HUDEP-2 (cell line): ENCODE results near the gene HIBADH.

ENCODE experiments used
- DNase-seq, 76 experiments: peaks; one replicate each; lab custom pipeline; 2025; ENCODE audit not compliant: unreplicated experiment in 76 of 76; lab: John Stamatoyannopoulos, UW

The HIBADH gene

DNA sequence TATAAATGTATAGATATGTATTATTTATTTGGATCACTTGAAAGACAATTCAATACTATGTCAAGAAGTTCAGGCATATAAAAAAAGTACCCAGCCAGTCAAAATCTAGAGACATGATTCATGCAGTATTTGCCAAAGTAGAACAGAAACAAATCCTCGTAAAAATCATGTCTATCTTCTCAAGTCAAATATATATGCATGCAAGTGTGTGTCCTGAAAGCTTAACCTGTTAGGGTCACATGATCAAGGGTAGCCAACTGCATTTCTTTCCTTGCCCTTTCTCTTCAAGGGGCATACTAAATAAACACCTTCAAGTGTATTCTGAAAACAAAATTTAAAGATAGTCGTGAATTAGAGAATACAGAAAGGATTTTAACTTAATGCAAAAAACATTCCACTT is 107.0 kb downstream of the HIBADH start:
- DNase-seq: no peak

DNA sequence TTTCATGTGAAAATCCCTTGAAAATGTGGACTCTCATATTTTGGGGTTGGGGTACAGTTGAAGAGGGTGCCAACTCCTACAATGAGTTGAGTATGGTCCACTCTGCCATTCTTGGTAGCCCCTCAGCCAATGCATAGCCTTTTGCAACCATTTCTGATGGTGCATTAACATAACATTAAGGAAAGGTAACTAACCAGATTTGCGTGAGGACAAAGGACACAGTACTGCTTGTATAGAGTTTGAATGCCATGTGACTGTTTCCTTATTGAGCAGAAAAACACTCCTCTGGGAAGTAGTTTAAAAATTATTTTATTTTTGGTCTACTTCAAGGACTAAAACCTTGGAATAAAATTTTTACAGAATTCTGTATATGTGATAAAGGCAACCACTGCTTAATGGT is 107.9 kb downstream of the HIBADH start:
- no peak for DNase-seq

DNA sequence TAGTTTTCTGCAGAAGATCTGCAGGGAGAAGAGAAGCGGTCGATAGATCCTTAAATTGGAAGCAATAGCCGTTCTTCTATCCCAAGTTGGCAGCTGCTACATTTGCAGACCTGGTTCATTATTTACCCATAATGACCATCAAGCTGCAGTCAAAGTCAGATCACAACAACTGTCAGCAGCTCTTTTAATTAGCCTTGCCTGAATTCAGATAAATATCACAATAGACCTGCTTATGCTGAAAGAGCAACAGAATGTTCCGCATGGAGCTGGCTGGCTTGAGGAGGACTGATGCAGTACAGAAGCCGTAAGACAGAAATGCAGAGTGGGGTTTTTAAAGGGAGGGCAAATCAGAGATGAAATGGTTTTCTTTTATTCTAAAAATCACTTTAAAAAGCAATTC is 109.4 kb downstream of the HIBADH start:
- no peak for DNase-seq

DNA sequence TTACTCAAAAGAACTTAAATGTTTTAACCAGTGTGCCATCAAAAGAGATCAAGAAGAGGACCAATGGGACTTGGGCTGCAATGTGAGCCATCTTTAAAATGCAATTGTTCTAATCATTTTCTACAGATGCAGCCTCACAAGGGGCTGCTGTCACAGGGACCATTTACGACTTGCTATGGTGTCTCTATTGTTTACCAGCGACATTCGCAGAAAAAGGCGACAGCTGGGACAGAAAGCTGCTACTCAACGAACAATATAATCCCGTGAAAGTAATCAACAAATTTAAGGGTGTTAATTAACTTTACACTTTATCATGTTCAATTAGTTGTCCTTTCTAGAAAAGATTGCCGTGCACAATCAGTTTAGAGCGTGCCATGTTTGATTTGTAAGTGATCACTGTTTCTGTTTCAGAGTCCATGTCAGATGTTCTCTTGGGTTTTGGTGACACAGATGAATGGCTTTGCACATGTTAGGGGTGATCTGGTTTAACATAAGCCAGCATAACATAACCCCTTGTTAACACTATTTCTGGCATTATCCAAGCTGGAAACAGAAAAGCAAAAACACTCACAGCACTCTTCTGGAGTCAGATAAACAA is 110.8 kb downstream of the HIBADH start:
- no peak for DNase-seq

DNA sequence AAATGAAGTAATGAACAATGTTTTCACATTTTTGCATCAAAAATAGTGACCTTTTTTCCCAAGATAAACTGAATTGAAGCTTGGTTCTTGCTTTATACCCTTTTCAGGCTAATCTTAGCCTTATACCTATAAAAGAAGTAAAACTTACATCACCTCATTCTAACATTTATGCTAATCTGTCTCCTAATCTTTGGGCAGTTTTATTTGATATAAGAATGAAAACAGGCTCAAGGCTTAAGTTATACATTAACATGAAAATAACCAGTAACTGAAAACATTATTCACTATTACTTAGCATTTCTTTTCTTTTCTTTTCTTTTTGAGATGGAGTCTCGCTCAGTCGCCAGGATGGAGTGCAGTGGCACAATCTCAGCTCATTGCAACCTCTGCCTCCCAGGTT is 113.1 kb downstream of the HIBADH start:
- DNase-seq: no peak

DNA sequence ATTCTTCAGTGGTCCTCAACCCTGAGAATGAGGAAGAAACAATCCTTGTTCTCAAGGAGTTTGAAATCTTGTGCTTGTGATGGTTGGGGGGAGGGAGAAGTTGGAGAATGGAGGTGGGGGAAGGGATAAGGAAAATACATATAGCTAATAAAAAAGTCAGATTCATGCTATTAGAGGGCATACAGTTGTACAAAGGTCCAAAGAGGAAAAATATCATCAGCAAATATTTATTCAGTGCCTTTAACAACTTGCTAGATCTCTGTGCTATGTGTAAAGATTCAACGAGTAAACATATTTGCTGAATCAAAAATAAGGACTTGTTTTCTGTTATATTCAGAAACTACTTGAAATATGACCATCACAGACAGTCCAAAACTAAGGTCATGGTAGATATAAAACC is 114.4 kb downstream of the HIBADH start:
- DNase-seq: no peak

DNA sequence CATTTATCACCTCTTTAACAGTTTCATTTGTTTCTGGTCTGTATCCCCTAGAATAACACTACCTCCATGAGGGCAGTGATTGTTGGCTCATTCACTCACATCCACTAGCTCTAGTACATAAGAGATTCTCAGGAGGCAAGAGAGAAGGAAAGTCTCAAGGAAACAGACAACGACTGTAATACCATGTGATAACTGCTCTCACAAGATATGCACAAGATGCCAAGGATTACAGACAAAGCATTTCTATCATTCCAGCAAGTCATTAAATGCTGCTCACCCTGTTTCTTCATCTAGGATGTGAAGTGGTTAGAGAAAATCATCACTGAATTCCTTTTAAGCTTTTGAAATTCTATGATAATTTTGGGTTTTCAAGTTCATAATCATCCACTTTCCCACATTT is 115.3 kb downstream of the HIBADH start:
- DNase-seq: no peak

DNA sequence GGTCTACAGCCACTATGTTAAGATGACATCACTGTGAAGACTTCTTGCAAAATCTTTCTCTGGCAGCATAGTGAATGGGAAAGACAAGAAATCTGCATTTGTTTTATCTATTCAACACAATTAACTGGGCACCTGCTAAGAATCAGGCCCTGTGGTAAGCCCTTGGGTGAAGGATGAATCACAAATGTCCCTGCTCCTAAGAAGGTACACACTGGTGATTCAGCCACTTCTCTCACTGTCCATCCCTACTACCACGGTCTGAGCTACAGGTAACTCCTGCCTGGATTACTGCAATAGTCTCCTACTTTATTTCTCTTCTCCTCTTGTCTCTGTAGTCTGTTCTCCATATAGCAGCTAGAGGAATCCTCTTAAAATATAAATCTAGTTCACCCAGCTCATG is 116.1 kb downstream of the HIBADH start:
- no peak for DNase-seq

DNA sequence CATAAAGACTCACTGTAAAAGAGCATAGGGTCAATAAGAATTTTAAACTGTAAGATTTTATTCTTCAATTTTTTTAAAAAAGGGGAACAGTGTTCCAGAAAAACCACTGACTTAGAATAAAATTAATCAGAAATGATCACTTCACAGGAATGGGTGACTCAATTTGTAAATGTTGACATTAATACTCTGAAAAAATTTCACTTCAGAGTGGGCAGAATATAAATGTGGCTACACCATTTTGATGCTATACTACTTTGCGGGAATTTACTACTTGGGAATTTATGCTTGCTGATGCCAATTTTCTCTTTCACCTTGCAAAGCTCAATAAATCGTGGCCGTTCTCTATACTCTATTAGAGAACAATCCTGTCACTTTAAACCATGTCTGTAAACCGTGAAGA is 126.9 kb downstream of the HIBADH start:
- no peak for DNase-seq

DNA sequence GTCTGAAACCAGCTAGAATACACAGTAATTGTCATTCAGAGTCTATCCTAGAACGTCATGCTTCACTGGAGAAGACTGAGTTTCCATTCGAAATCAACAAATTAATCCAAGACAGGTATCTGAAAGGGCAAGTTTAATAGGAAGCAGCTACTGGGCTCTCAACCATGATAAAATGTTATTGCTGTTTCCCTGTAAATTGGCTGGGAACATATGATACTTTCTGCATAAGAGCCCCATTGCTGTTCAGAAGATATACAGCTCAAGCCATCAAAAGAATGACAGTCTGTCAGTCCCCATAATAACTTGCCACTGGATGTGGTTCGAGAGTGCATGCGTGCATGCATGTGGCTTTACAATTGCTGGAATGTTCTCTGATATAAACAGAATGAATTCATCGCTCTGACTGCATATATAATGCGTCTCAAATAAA is 129.0 kb downstream of the HIBADH start:
- no peak for DNase-seq

DNA sequence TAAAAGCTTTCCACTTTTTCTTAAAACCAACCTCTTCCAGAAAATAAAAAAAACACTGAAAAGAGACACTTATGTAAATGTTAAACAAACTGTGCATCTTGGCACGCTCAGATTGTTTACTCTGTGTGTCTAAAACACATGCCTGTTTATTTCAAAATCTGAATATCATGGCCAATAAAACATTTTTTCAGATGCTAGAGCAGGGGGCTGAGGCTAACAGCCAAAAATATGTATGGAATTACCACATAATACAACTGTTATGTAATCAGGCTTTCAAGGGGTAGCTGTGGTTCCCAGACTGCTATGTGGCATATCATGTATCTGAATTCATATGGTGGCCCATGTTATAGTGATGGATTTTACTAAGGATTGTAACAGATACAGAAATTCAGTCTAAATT is 130.4 kb downstream of the HIBADH start:
- DNase-seq: no peak

DNA sequence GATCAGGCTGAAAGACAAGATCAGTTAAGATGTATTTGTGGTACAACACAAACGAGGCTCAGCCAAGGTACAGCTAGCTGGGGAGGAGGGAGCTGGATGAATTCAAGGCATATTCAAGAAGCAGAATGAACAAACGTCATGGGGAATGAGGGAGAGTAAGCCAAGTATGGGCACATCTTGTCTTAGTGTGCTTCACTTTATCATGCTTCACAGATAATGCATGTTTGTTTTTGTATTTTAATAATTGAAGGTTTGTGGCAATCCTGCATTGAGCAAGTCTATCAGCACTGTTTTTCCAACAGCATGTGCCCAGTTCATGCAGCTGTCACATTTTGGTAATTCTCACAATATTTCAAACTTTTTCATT is 135.4 kb downstream of the HIBADH start:
- DNase-seq: no peak

DNA sequence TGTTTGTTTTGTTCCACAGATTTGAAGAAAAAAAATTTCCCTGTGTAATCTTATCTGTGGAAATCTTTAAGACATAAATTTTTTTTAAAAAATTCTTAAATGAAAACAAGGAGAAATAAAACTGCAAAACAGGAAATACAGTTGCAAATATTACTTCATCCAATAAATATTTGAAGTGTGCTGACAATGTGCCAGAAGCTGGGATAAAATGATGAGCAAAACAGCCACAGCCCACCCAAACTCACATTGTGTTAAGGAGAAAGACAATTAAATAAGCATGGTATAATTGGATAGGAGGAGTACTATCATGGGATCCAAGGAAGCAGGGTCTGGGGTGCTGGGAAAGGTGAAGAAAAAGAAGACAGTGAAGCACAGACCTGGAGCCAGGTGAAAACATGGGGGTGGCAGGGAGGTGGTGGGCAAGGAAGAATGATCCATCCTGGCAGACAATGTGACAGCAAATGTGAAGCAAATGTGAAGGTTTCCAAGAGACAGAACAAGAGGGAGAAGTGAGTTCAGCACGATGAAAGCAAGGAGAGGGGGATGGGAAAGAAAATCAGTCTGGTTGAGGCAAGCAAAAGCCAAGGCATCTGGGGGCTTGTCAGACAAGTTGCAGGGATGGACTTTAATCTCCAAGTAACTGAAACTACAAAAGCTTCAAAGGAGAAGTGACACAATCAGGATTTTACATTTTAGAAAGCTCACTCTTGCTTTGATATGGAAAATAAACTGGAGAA is 135.9 kb downstream of the HIBADH start:
- DNase-seq: no peak

DNA sequence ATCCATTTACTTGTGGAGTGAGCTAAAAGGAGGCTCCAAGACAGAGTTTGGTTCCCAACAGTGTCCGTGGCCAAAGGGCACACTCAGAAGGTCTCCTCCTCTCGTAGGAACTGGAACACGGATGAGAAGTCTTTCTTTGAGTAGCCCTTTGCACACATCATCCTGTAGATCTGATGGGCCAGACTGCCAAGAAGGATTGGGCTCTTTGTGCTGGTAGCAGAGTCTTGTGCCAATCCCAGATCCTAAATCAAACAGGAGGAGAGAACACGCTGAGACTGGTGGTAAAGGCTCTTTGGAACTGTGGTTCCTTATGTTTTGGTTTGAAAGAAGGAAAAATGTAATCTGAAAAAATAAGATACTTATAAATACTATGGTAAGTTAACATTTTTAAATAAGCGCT is 136.6 kb downstream of the HIBADH start:
- no peak for DNase-seq

DNA sequence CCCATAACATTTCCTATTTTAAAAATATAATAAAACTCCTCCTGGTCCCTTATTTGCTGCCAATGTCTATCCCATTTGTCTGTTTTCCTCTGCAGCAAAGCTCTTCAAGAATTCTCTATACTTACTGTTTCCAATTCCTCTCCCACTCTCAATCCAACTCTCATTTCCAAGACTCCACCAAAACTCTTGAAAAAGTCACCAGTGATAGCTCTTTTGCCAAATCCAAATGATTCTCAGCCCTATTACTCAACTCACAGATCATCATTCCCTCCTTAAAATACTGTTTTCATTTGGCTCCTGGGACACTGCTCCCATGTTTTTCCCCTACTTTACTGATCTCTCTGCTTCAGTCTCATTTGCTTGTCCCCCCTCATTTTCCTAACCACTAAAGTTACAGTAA is 139.4 kb downstream of the HIBADH start:
- no peak for DNase-seq

DNA sequence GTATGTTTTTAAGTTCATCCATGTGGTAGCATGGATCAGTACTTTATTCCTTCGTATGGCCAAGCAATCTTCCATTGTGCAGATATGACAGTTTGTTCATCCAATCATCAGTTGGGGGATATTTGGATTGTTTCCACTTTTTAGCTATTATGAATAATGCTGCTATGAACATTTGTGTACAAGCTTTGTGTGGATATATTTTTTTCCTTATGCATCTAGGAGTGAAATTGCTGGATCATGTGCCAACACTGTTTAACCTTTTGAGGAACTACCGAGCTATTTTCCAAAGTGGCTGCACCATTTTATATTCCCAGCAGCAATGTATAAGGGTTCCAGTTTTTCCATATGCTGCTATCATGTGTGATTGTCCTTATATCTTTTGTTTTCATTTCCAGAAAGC is 140.1 kb downstream of the HIBADH start:
- DNase-seq: no peak

DNA sequence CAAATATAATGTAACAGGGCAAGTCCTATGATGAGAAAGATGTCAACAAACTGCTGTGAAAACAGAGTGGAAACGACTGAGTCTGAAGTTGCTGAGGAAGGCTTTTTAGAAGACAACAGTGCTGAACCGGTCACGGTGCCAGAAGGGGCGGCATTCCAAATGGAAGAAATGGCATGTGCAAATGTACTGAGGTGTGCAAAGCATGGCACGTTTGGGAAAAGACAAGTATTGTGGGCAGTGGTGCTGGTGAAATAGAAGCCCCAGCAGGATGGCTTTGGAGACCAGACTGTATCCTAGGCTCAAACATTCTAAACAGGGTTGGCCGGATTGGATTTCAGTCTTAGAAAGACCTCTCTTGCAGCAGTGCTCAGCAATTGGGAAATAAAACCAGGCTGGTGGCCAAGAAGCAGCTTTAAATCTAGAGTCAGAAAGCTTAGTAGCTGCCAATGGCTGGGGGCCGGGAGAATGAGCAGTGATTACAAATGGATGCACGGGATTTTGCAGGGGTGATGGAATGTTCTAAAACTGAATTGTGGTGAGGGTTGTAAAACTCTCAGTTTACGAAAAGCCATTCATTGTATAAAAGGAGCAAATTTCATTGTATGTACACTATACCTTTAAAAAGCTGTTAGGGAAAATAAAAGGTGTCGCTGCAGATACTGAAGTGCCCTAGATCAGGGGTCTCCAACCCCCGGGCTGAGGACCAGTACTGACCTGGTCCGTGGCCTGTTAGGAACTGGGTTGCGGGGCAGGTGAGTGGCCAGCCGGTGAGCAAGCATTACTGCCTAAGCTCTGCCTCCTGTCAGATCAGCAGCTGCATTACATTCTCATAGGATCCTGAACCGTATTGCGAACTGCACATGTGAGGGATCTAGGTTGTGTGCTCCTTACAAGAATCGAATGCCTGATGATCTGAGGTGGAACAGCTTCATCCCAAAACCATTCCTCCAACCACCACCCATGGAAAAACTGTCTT is 141.6 kb downstream of the HIBADH start:
- DNase-seq: no peak

DNA sequence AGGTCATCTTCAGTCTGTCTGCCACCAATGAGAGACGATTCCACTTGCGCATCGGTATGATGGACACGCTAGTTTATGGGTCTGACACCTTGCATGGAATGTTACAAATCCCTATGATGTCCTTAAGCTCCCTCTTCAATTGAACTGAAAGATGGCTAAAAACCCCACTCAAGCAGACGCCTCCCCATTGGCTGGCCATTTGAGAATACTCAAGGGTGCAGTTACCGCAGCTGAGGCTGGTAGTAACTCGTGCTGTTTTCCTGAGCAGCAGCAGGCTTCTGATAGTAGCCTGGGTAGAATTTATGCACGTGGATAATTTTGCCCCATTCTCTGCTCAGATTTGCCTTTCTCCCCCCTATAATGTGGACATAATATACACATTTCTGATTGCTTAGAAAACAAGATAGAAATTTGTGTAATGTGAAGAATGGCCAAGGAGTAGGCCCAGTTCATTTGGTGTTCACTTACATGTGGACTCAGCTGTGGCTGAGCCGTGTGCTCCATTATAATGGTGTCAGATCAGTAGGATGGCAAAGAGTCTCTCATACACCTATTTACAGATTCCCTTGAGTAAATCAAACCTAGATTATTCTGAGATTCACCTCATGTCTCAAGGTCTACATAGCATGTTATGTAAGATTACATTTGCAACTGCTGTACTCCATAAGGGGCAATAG is 142.8 kb downstream of the HIBADH start:
- no peak for DNase-seq

DNA sequence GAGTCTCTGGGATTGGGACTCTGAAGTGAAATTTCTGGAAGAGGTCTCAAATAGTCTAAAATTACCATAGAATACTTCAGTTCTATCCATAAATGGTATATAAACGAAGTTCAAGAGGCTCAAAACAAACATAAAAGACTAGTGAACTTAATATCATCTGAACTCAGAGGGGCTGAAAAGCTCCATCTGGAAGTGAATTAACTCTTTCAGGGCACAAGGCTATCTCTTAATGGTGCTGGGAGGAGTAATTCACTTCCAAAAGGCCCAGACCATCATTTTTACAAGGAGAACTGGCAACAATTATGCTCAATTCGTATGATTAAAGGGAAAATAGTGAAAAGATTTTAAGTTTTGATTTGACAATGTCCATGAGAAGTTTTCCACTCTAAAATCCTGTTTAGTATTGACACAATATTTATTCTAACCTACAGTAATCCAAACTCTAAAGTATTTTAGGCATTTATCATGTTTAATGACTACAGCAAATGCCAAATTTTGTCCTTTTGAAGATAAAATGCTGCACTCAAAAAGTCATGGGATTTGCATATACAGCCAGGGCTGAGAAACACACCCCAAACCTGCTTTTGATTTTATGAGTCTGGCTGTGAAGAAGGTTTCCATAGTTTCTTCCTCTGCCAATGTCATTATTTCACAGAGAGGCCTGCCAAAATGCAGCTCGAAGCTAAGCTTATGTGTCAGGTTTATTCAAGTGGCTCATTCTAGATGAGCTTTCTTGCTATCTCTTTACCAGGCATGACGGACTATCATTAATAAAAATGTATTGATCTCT is 143.9 kb downstream of the HIBADH start:
- DNase-seq: no peak

DNA sequence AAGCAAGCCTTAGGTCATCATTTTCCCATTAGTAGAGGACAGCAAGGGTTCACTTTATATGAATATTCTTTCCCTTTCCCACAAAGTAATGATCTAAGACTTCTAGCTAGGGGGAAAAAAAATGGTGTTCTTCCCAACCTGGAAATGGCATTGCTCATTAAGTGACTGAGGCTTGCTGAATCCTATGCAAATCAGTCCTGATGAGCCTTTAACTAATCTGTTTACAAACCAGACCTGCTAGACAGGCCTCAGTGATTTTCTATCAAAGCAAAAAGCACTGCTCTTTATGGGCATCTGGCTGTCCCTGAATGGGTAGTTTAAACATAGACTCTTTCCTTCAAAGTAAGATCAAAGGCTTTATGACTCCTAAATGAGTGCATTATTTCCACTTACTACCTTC is 146.3 kb downstream of the HIBADH start:
- DNase-seq: no peak
